ENCODE results near the gene RSPH6A.

Gene RSPH6A

DNA sequence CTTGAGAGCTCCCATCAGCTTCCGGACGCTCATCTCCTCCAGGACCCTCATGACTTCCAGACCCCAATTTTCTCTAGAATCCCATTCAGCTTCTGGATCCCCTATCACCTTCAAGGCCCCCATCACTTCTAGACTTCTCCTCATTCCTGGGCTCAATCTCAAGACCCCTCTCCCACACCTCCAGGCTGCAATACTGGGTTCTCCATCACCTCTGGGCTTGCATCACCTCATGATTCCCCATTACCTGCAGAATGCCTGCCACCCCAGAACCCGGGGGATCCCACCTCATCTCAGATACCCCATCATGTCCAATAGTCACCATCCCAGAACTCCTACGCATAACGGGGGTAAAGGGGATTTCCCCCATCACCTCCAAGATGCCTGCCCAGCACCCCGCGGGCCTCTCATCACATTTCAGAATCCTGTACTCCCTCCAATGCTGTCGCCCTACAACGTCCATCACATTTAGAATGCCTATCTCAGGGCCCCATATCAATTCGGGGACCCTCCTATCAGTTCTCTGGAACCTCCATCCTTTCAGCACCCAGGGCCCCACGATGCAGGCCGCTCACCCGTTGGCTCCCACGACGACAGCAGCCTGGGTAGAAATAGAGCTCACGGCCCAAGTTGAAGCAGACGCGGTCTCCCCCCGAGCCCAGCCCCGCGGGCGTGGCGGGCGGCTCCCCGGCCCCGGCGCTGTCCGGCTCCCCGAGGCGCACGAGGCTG is 23.2 kb downstream of the RSPH6A start:
- Histone ChIP-seq H2BK12ac (ENCODE audit: low read length in 2 of 2) (no peak overlapping the region), H4K8ac (ENCODE audit: low read length) (peak overlapping the region; percentile 98), H3K9me3 (ENCODE audit: control insufficient read depth, low read length) (no peaks in the 10 kb centered on the region), H2BK5ac (ENCODE audit: low read depth, low read length, poor library complexity, severe bottlenecking) (peak overlapping the region; percentile 89), H3K4ac (ENCODE audit: low read depth in 1 of 2, low read length in 2 of 2) (peak overlapping the region; percentile 34 to 92), H3K18ac (ENCODE audit: low read depth in 1 of 2, low read length in 2 of 2) (peak overlapping the region; percentile 98 to 99), H4K91ac (ENCODE audit: low read length) (peak overlapping the region; percentile 97), H3K23ac (ENCODE audit: low read length in 2 of 2) (peak overlapping the region in 1 of 2 experiments; percentile 96), H2AFZ (ENCODE audit: low read depth, low read length) (peak overlapping the region; percentile 44), H2AK5ac (ENCODE audit: low read length, severe bottlenecking) (no peak overlapping the region), H3K4me3 (ENCODE audit: insufficient read depth in 1 of 2, low read depth in 1 of 2, low read length in 2 of 2) (peak overlapping the region; percentile 96 to 98), H3K14ac (ENCODE audit: low read length in 2 of 2) (peak overlapping the region in 1 of 2 experiments; percentile 79), H3K9ac (ENCODE audit: low read length) (peak overlapping the region; percentile 97), H3K79me1 (replicated peaks; ENCODE audit: low read length, poor library complexity, severe bottlenecking) (peaks cover 12% of the 10 kb centered on the region), H3K4me1 (ENCODE audit: control insufficient read depth, insufficient read depth, low read depth, low read length) (peaks cover 13% of the 10 kb centered on the region), H3K4me2 (ENCODE audit: low read length, poor library complexity, severe bottlenecking) (peak overlapping the region; percentile 51), H3K36me3 (ENCODE audit: control insufficient read depth in 1 of 2, insufficient read depth in 2 of 2, low read depth in 1 of 2, low read length in 2 of 2) (peaks cover 31 to 35% of the 10 kb centered on the region in 2 experiments), H3K27ac (ENCODE audit: low read length, poor library complexity, severe bottlenecking) (no peak overlapping the region), H3K27me3 (ENCODE audit: control insufficient read depth in 1 of 2, insufficient read depth in 1 of 2, low read length in 2 of 2) (no peaks in the 10 kb centered on the region), H2BK120ac (ENCODE audit: low read depth, low read length) (peak overlapping the region; percentile 97), H2BK15ac (ENCODE audit: low read depth, poor library complexity, severe bottlenecking) (peak overlapping the region; percentile 83)
- 9% methylated on average over 31 of the region's 31 CpGs for WGBS
- DNase-seq, result no peak

DNA sequence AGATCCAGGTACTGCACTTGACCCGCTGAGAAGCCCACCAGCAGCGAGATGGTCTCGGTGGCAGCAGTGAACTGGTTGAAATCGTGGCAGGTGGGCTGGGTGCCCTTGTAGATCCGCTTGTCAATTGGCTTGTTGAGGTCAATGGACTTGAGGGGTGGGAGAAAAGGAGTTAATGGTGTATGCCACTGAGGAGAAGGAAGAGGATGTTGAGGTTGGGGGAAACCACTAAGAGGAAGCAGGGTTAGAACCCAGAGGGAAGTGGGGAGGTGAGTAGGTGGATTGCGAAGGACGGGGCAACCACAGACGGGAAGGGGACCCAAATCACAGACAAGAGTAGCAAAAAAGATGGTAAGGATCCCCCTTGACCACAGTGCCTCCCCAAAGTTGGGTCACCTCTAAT is 24.2 kb downstream of the RSPH6A start:
- Histone ChIP-seq H3K79me1 (replicated peaks; ENCODE audit: low read length, poor library complexity, severe bottlenecking) (peaks cover 20% of the 10 kb centered on the region), H3K18ac (ENCODE audit: low read depth in 1 of 2, low read length in 2 of 2) (no peak overlapping the region), H2BK15ac (ENCODE audit: low read depth, poor library complexity, severe bottlenecking) (no peak overlapping the region), H4K91ac (ENCODE audit: low read length) (no peak overlapping the region), H3K9ac (ENCODE audit: low read length) (no peak overlapping the region), H3K4me3 (ENCODE audit: insufficient read depth in 1 of 2, low read depth in 1 of 2, low read length in 2 of 2) (peak overlapping the region in 1 of 2 experiments; percentile 98), H3K4me2 (ENCODE audit: low read length, poor library complexity, severe bottlenecking) (no peak overlapping the region), H3K4ac (ENCODE audit: low read depth in 1 of 2, low read length in 2 of 2) (no peak overlapping the region), H3K23ac (ENCODE audit: low read length in 2 of 2) (no peak overlapping the region), H3K4me1 (ENCODE audit: control insufficient read depth, insufficient read depth, low read depth, low read length) (peaks cover 13% of the 10 kb centered on the region), H3K9me3 (ENCODE audit: control insufficient read depth, low read length) (no peaks in the 10 kb centered on the region), H2AFZ (ENCODE audit: low read depth, low read length) (no peak overlapping the region), H4K8ac (ENCODE audit: low read length) (no peak overlapping the region), H3K14ac (ENCODE audit: low read length in 2 of 2) (no peak overlapping the region), H2AK5ac (ENCODE audit: low read length, severe bottlenecking) (no peak overlapping the region), H2BK120ac (ENCODE audit: low read depth, low read length) (no peak overlapping the region), H2BK12ac (ENCODE audit: low read length in 2 of 2) (no peak overlapping the region), H3K27me3 (ENCODE audit: control insufficient read depth in 1 of 2, insufficient read depth in 1 of 2, low read length in 2 of 2) (no peaks in the 10 kb centered on the region), H3K27ac (ENCODE audit: low read length, poor library complexity, severe bottlenecking) (no peak overlapping the region), H3K36me3 (ENCODE audit: control insufficient read depth in 1 of 2, insufficient read depth in 2 of 2, low read depth in 1 of 2, low read length in 2 of 2) (peaks cover 39 to 45% of the 10 kb centered on the region in 2 experiments), H2BK5ac (ENCODE audit: low read depth, low read length, poor library complexity, severe bottlenecking) (no peak overlapping the region)
- WGBS, result 96% methylated on average over 8 of the region's 8 CpGs
- DNase-seq, result no peak

DNA sequence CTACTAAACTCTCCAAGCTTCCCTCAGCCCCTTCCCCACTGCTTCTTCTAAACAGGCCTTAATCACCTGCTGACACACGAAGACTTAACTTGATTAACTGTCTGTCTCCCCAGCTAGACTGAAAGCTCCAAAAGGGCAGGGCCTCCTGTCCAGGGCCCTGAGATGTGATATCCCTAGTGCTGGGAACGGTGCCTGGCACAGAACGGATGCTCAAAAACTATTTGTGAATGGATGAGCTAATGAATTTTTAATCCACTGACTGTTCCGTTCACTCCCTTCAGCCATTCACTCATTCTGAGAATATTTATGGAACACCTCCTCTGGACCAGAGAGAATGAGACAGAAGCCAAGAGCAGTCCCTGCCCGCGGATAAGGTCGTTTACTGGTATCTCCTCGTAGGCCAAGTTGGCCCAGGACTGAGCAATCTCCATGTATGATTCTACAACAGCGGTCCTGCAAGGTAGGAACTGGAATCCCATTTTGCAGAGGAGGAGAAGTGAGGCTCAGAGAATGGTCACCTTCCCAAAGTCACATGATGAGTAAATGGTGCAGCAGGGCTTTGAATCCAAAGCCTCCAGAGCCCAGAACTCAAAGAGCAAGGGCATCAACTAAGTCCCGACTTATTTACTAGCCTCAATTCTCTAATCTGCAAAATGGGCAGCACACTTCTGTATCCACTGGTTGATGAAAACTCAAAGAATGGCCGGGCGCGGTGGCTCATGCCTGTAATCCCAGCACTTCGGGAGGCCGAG is 25.9 kb downstream of the RSPH6A start:
- H3K9ac ChIP-seq (ENCODE audit: low read length), result no peak overlapping the region
- no peak overlapping the region for H3K23ac ChIP-seq (ENCODE audit: low read length in 2 of 2)
- no peak overlapping the region for H2AK5ac ChIP-seq (ENCODE audit: low read length, severe bottlenecking)
- no peak overlapping the region for H3K14ac ChIP-seq (ENCODE audit: low read length in 2 of 2)
- H3K9me3 ChIP-seq (ENCODE audit: control insufficient read depth, low read length), result no peaks in the 10 kb centered on the region
- no peak overlapping the region for H3K4me2 ChIP-seq (ENCODE audit: low read length, poor library complexity, severe bottlenecking)
- no peak overlapping the region for H4K91ac ChIP-seq (ENCODE audit: low read length)
- H3K18ac ChIP-seq (ENCODE audit: low read depth in 1 of 2, low read length in 2 of 2), result no peak overlapping the region
- H3K36me3 ChIP-seq (ENCODE audit: control insufficient read depth in 1 of 2, insufficient read depth in 2 of 2, low read depth in 1 of 2, low read length in 2 of 2), result peaks cover 53 to 61% of the 10 kb centered on the region in 2 experiments
- H2BK15ac ChIP-seq (ENCODE audit: low read depth, poor library complexity, severe bottlenecking), result no peak overlapping the region
- no peak overlapping the region for H3K4me3 ChIP-seq (ENCODE audit: insufficient read depth in 1 of 2, low read depth in 1 of 2, low read length in 2 of 2)
- no peak overlapping the region for H3K4ac ChIP-seq (ENCODE audit: low read depth in 1 of 2, low read length in 2 of 2)
- H3K79me1 ChIP-seq (replicated peaks; ENCODE audit: low read length, poor library complexity, severe bottlenecking), result peaks cover 32% of the 10 kb centered on the region
- H3K27me3 ChIP-seq (ENCODE audit: control insufficient read depth in 1 of 2, insufficient read depth in 1 of 2, low read length in 2 of 2), result no peaks in the 10 kb centered on the region
- peaks cover 18% of the 10 kb centered on the region for H3K4me1 ChIP-seq (ENCODE audit: control insufficient read depth, insufficient read depth, low read depth, low read length)
- H3K27ac ChIP-seq (ENCODE audit: low read length, poor library complexity, severe bottlenecking), result no peak overlapping the region
- DNase-seq, result no peak
- WGBS, result 97% methylated on average over 15 of the region's 15 CpGs
- no peak overlapping the region for H2BK5ac ChIP-seq (ENCODE audit: low read depth, low read length, poor library complexity, severe bottlenecking)
- no peak overlapping the region for H2BK120ac ChIP-seq (ENCODE audit: low read depth, low read length)
- no peak overlapping the region for H4K8ac ChIP-seq (ENCODE audit: low read length)
- no peak overlapping the region for H2AFZ ChIP-seq (ENCODE audit: low read depth, low read length)
- H2BK12ac ChIP-seq (ENCODE audit: low read length in 2 of 2), result no peak overlapping the region

DNA sequence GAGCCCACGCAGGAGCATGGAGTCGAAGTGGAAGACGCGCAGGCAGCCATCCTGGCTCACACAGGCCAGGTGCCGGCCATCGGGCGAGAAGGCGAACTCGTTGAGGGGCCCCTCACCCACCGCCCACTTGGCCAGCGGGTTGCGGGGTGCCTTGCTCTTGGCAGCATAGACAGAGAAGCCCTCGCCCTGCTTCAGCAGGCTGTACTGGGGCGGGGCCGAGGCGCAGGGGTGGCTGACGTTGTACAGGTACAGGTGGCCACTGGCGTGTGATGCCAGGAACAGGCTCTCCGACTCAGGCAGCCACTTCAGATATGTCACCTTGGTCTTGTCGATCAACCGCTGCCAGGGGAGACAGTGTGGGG is 28.6 kb downstream of the RSPH6A start:
- H3K9me3 ChIP-seq (ENCODE audit: control insufficient read depth, low read length), result no peaks in the 10 kb centered on the region
- 97% methylated on average over 21 of the region's 21 CpGs for WGBS
- no peaks in the 10 kb centered on the region for H3K27me3 ChIP-seq (ENCODE audit: control insufficient read depth in 1 of 2, insufficient read depth in 1 of 2, low read length in 2 of 2)
- no peak overlapping the region for H2AK5ac ChIP-seq (ENCODE audit: low read length, severe bottlenecking)
- H3K14ac ChIP-seq (ENCODE audit: low read length in 2 of 2), result no peak overlapping the region
- H3K9ac ChIP-seq (ENCODE audit: low read length), result no peak overlapping the region
- no peak overlapping the region for H3K4me3 ChIP-seq (ENCODE audit: insufficient read depth in 1 of 2, low read depth in 1 of 2, low read length in 2 of 2)
- H2BK5ac ChIP-seq (ENCODE audit: low read depth, low read length, poor library complexity, severe bottlenecking), result no peak overlapping the region
- H3K4me1 ChIP-seq (ENCODE audit: control insufficient read depth, insufficient read depth, low read depth, low read length), result peaks cover 37% of the 10 kb centered on the region
- no peak overlapping the region for H3K18ac ChIP-seq (ENCODE audit: low read depth in 1 of 2, low read length in 2 of 2)
- no peak overlapping the region for H3K4ac ChIP-seq (ENCODE audit: low read depth in 1 of 2, low read length in 2 of 2)
- H3K79me1 ChIP-seq (replicated peaks; ENCODE audit: low read length, poor library complexity, severe bottlenecking), result peaks cover 36% of the 10 kb centered on the region
- H3K36me3 ChIP-seq (ENCODE audit: control insufficient read depth in 1 of 2, insufficient read depth in 2 of 2, low read depth in 1 of 2, low read length in 2 of 2), result peaks cover 53 to 67% of the 10 kb centered on the region in 2 experiments
- no peak overlapping the region for H2BK12ac ChIP-seq (ENCODE audit: low read length in 2 of 2)
- H3K4me2 ChIP-seq (ENCODE audit: low read length, poor library complexity, severe bottlenecking), result no peak overlapping the region
- H2AFZ ChIP-seq (ENCODE audit: low read depth, low read length), result no peak overlapping the region
- H3K27ac ChIP-seq (ENCODE audit: low read length, poor library complexity, severe bottlenecking), result no peak overlapping the region
- DNase-seq, result no peak
- H4K8ac ChIP-seq (ENCODE audit: low read length), result no peak overlapping the region
- H2BK15ac ChIP-seq (ENCODE audit: low read depth, poor library complexity, severe bottlenecking), result no peak overlapping the region
- no peak overlapping the region for H2BK120ac ChIP-seq (ENCODE audit: low read depth, low read length)
- no peak overlapping the region for H4K91ac ChIP-seq (ENCODE audit: low read length)
- H3K23ac ChIP-seq (ENCODE audit: low read length in 2 of 2), result no peak overlapping the region

Data from mesenchymal stem cell (in vitro differentiated cells and primary cell).